Activated naive CD4-positive, alpha-beta T cell treated with anti-CD3 and anti-CD28 coated beads, Interleukin-2, amount 50 U/mL, for 16 hours (primary cell): Measurements from ENCODE around the gene TXNRD2.
"Not testable (repeated sequence)": the region's sequence is repeated elsewhere in the genome, so short reads cannot be mapped to it uniquely, and the experiment has no call there.

Experiments
- DNase-seq: peaks from one replicate; pipeline ENCODE4 v3.0.0-alpha.2; 2020

Gene TXNRD2

DNA sequence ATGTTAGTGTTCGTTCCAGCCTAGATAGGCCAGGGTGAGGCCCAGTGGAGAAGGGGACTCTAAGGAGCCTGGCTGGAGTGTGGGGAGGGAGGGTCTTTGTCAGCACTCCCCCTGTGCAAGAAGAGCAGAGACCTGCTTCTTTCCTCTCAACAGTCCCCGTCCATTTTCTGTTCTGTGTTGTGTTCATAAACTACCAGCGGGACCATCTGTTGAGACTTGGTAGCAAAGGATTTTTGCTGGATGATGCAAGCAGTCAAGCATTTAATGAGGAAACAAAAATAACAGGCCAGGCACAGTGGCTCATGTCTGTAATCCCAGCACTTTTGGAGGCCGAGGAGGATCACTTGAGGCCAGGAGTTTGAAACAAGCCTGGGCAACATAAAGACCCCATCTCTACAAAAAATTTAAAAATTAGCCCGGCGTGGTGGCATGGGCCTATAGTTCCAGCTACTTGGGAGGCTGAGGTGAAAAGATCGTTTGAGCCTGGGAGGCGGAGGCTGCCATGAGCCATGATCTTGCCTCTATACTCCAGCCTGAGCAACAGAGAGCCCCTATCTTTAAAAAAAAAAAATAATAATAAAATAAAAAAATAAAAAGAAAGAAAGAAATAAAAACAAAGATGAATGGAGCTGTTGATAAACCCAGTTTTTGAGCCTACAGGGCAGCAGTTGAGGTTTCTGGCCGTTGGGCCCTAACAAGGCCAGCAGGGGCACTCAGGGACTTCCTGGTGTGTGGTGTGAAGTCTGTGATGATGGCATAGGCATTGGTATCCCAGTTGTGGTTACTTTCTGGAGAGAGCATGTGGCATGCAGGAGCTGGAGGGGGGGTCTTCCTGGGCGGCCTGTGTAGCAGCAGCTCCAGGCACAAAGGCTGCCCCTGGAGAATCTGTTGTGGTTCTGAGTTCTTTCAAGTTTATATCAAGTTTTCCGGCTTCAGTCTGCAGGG is 1.7 kb upstream of the TXNRD2 start:
- no peak for DNase-seq

DNA sequence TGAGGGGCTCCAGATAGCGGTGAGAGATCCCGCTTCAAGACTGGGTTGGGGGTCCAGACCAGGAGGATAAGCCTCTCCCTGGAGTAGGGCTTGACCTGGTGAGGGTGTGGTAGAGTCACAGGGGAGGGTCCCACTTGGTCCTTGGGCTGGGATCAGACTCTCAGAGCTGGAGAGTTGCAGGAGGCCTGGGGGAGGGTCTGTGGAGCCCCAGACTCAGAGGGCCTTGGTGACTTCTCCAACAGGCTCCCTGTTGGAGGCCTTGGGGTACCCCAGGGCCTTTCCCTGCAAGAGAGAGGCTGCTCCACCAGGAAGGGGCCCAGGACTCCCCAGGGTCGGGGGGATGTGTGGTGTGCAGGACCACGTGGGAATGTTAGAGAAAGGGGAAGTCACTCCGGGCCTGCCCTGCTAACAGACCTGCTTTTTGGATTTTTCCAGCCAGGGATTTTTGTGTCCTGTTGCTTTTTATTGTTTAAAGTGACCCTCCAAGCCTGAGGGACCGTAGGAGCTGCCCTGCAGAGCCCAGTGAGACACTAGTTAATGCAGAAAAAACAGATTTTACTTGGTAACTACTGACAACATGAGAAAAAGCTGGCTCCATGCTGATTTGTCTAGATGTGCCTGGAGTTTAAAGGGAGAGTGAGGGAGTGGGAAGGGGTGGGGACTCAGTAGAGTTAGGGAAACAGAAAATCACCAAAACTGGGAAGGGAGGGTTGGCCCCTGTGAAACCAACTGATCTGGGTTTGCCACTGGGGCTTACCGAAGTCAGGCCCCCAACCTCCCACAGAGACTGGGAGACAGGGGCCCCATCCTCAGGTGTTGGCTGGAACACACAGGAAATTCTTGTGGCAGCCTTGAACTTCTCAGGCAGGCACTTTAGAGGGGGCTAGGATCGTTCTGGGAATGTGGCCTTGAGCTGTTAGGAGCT is 801 bp upstream of the TXNRD2 start:
- no peak for DNase-seq

DNA sequence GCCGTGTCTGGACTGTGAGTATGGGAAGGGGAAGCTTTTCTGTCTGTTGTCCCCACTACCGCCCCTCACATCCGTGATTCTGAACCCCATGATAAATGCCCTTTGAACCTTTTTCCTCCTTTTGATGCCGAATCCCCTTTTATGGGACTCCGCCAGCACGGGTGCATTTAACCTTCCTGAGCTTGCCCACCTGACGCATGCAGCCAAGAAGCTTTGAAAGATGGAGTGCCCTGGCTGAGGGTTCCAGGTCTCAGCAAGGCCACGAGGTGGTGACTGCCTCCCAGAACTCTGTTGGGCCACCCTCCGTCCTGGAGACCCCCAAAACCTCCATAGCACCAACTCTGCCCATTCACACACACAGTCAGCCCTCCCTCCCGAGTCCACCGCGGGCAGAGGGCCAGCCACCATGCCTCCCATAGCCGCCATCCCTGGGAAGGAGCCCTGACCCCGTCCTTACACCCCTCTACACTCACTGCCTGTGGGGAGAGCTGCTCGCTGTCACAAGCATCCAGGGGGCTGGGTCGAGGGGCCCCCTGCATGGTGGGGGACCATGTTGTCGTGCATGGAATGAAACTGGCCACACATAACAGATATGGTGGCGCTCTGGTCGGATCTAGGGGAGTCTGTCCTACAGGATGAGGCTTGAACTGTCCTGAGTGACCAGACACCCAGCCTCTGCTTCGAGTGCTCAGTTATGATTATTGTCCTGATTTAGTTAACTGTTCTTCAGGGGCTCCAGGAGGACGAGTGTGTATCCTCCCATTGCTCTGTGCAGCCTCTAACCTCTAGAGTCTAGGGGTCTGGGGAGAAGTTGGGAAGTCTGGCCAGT is 868 bp downstream of the TXNRD2 start:
- DNase-seq: no peak

DNA sequence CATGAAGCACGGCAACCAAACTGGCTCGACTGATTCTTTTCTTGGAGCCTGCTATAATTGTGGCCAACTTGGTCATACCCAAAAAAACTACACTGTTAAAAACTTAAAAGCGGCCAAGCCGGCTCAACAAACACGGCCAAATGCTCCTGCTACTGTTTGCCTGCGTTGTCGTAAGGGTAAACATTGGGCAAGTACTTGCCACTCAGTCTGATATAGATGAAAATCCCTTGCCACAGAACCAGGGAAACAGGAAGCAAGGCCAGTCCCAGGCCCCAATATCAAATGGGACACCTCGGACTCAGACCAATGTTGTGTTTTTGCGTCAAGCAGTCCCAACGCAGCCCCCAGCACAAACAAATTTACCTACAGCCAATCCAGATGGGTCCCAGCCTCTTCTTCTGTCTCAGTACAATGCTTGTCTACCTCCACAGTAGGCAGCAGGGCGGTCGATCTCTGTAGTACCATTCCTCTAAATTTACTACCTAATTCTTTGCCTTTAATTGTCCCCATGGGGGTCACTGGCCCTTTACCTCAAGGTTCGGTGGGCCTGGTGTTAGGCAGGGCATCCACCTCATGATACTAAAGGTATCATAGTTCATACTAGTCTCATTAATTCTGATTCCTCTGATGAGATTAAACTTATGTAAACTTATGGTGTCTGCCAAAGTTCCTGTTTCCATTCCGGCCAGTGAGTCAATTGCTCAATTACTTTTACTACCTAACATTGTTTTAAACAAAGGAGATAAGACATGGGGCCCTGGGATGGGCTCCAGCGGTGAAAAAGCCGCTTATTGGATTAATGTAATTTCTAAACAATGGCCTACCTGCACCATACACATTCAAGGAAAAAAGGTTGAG is 3.8 kb downstream of the TXNRD2 start:
- DNase-seq: no peak

DNA sequence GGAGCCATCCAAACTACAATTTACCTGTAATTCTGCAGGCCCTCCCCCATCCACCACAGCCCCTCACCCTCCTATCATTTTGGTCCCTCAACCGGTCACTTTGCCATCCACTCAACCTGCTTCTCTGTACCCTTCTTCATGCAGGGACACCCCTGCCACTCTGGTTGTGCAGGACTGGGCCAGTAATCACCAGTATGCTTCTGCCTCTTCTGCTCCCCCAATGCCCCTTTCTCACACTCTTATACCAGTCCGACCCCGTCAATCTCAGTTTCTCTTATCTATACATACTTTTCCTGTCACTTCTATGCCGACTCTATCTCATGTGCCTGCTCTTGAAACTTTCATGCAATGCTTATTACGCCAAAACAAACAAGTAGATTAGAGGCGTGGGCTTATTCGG is 5.1 kb downstream of the TXNRD2 start:
- no peak for DNase-seq

DNA sequence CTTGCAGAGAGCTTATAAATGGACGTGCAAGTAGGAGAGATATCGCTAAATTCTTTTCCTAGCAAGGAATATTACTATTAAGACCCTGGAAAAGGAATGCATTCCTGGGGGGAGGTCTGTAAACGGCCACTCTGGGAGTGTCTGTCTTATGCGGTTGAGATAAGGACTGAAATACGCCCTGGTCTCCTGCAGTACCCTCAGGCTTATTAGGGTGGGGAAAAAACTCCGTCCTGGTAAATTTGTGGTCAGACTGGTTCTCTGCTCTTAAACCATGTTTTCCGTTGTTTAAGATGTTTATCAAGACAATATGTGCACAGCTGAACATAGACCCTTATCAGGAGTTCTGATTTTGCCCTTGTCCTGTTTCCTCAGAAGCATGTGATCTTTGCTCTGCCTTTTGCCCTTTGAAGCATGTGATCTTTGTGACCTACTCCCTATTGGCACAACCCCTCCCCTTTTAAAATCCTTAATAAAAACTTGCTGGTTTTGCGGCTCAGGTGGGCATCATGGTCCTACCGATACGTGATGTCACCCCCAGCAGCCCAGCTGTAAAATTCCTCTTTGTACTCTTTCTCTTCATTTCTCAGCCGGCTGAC is 6.4 kb downstream of the TXNRD2 start:
- DNase-seq: not testable (repeated sequence)

DNA sequence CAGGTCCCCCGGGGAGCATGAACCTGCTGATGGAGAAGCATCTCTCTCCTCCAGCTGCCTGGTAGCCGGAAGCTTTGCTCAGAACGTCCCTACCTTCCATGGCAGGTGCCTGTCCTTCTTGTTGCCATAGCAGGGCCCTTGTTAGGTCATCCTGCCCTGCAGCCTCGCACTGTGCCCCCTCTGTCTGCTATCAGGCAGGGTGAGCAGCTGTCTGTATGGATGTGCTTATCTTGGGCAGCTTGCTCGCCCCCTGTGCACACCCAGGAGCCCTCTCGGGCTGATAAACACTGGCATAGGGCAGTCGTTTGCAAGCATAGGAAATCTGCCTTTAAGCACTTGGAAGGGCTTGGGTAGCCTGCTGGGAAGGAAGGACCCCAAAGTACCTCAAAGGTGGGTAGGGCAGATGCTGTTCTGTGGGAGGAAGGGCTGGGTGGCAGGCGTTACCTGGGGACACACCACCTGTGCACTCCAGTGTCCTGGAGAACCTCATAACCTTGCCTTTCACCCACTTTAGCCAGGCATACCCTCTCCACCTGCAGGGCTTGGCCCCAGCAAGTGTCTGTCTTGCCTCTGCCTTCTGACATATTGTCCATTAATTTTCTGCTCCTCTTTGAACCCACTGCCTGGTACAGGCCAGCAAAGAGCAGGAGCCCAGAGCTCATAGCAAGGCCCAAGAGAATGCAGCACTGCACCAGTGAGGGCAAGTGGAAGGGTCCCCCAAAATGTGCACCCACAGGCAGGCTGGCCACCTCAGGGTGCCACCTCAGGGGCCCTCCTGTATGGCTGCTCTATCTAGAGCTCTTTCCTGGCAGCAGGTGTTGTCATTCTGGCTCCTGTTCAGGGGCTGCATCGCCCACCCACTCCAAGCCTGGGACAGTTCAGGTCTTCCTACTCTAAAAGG is 8.0 kb downstream of the TXNRD2 start:
- no peak for DNase-seq

DNA sequence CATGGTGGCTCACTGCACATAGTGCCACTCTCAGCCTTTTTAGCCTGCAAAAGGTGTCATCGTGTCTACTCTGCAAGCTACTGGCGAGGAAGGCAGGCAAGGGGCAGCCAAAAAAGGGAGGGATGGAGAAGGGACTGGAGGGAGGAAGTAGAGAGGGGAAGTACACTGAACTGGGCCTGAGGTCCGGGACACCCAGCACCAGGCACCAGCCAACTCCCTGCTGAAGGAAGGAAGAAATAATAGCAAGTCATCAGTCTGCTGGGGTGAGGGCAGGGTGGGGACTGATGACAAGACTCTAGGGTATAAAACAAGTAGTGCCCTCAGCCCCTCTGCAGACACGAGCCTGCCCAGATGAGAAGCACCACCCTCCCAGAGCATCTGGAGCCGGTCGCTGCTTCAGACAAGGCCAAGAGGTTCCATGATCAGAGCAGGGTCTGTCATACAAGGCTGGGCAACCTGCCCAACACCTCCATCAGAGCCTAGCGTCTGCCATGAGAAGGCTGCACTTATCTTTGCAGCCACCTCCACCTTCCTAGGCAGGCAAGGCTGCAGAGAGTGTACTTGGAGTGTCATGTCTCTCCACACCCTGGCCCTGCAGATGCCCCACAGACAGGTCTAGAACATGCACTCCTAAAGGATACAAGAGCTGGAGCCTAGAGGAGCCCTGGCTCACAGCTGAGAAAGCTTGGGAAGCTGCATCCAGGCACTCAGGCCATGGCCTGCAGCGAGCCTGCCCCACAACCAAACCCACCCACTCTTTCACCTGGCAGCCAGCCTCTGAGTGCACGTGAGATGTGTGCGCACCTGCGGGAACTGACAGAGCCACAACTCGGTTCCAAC is 9.0 kb downstream of the TXNRD2 start:
- no peak for DNase-seq

DNA sequence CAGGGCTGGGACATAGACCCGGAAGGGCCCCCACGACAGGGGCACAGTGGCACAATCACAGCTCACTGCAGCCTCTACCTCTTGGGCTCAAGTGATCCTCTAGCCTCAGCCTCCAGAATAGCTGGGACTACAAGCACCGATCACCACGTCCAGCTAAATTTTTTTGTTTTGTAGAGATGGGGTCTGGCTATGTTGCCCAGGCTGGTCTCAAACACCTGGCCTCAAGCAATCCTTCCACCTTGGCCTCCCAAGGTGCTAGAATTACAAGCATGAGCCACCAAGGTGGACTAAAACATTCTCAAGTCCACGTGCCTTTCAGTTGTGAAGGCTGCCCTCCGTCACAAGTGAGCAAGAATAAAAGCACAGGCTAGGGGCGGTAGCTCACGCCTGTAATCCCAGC is 10.1 kb downstream of the TXNRD2 start:
- no peak for DNase-seq

DNA sequence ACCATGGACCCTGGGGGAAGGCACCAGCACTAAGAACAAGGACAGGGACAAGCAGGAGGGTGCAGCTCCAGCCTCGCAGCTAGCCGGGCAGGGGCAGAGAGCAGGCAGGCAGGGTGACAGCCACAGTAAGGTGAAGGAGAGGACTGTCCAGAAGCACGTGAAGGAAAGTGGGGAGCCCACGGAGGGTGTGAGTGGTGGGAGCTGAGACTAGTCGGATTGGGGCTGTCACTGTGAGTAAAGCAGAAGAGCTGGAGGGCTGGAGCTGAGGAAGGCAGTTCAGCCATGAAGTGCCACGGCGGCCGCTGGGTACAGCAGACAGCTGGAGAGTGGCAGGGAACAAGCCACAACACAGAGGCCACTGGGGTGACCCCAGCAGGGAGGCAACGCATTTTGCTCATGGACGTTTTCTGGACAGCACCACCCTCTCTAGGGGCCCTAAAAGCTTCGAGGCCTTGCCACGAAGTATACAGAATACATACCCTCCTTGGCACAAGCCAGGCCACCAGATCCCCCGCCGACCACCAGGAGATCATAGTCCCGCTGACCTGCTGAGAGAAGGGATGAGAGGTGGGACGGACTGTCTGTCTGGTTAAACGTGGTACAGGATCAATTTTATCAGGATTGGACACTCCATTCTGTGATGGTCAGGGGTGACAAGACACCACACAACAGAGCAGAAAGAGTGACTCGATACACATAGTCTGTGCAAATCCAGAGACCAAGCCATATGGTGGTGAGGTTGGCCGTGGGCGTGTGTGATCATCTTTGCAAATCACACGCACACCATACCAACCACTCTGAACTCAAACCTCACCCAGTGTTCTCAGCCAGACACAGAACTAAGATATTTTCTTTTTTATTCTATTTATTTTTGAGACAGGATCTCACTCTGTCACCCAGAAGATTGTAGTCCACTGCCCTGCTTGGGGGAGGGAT is 10.8 kb downstream of the TXNRD2 start:
- no peak for DNase-seq

DNA sequence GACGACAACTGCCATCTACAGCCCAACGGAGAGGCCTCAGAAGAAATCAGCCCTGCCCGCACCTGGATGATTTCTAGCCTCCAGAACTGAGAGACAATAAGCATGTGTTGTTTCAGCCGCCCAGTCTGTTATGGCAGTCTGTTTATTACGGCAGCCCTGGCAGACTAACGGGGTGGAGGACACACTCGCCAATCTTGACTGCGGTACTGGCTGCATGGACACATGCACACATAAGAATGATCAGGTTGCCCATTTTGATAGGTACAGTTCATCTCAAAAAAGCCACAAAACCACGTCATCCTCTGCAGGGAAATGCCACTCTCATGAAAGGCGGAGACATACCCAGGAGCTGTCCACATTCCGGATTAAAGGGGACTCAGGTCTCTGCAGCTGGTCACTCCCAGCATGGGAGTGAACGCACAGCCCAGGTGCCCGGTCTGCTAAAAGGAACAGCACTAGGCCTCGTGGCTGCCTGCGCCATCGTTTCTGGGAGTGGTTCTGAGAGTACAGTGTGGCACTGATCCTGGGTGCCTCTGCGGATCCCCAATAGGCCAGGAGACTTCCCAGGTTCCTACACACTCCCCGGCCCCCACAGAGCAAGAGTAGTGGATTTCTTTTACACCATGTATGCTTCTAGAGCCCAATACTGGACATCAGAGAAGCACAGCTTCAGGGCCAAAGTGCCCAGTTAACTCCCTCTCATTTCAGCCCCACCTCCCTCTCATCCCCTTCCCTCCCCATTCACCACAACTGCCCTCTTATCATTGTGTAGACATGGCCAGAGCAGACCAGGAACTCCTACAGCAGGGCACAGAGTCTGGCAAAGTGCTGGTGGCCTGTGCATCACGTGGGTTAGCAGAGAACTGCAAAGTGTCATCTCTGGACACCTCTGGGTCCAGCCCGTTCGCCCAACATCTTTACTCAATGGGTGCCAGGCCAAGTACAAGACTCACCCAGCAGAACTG is 11.8 kb downstream of the TXNRD2 start:
- DNase-seq: no peak

DNA sequence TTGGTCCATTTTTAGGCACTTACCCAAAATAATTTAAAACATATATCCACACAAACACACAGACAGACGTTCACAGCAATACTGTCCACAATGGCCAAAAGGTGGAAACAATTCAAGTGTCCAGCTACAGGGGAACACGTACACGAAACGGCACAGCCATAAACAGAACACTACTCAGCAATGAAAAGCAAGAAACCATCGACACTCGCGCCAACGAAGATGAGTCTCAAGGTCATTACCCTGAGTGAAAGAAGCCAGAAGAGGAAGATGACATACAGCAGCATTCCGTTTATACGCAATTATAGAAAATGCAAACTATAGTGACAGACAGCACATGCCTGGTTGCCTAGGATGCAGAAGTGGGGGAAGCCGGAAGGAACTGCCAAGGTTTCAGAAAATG is 13.4 kb downstream of the TXNRD2 start:
- no peak for DNase-seq

DNA sequence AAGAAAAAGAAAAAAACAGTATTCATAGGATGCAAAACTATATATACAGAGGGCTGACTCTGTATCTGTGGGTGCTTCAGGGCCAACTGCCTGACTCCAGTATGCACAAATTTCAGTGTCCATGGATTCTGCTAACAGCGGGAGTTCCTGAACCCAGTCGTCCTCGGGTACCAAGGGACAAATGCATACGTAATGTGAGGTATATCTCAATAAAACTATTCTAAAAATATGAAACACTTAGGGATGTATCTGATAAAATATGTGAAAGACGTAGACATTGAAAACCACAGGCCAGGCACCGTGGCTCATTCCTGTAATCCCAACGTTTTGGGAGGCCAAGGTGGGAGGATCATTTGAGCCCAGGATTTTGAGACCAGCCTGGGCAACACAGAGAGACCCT is 13.9 kb downstream of the TXNRD2 start:
- DNase-seq: no peak

DNA sequence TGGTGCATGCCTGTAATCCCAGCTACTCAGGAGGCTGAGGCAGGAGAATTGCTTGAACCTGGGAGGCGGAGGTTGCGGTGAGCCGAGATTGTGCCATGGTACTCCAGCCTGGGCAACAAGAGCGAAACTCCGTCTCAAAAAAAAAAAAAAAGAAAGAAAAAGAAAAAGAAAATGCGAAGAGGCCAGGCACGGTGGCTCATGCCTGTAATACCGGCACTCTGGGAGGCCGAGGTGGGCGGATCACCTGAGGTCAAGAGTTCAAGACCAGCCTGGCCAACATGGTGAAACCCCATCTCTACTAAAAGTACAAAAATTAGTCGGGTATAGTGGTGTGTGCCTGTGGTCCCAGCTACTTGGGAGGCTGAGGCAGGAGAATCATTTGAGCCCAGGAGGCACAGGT is 15.6 kb downstream of the TXNRD2 start:
- not testable (repeated sequence) for DNase-seq

DNA sequence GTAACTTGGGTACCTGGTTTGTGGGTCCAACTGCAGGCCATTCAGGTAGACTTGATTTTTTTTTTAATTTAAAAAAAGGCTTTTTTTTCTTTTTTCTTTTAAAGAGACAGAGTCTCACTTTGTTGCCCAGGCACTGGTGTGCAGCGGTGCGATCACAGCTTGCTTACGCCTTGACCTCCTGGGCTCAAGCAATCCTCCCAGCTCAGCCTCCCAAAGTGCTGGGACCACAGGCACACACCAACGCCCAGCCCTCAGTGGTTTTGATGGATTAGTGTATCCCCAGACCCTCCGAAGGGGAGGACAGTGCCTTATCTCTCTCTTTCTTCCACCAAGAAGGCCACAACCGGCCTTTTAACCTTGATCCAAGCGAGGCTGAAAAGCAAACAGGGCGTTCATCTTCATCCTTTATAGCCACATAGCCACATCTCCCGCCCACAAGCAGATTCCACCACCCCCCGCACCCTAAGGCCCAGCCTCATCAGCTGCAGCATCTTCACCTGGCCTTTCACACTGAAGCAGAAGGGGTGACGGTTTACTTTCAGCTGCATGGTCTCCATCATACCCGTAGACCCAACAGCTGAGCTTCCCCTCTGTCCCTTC is 17.6 kb downstream of the TXNRD2 start:
- DNase-seq: no peak

DNA sequence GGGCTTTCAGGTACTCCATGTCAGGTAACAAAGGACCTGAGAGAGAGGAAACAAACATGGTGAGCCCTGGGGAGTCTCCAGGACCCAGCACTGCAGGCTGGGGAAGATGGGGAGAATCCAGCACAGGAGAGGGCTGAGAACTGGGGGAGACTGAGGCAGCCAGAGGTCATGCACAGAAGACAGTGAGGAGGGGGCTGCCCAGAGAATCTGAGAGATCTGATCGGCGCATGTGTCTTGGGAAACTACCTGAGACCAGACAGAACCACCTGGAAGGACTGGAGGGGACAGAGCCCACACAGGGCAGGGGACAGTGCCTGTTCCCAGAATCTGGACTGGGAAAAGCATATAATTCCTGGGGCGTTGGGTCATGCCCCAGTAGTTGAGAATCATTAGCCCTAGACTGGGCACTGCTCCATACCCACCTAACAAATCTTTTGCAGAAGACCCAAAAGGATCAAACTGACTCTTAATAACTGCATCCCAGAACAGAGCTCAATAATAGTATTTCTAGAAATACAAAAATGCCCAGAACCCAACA is 20.0 kb downstream of the TXNRD2 start:
- DNase-seq: no peak
